MM.1S (cell line): ENCODE results near the gene OR51B5.

Experiments used
- DNase-seq: peaks from one replicate; pipeline ENCODE4 v3.0.0-alpha.2; 2015
- H2AFZ ChIP-seq: fragments of 300-600 bp; sonication (generic); 2 replicates; pipeline ENCODE4 v1.6.0; 2016; ENCODE audit warnings: antibody characterized with exemption, low read length
- H3F3A ChIP-seq: fragments of 300-600 bp; sonication (generic); 2 replicates; pipeline ENCODE4 v1.6.1; 2016; ENCODE audit warnings: mild to moderate bottlenecking, antibody characterized with exemption, low read length, moderate library complexity, mixed read lengths; ENCODE audit not compliant: insufficient read depth
- H3K27ac ChIP-seq: fragments of 300-600 bp; sonication (generic); 2 replicates; pipeline ENCODE4 v1.5.1; 2016; ENCODE audit warnings: mild to moderate bottlenecking, low read length
- H3K27me3 ChIP-seq: fragments of 300-600 bp; sonication (generic); replicated peaks from 2 replicates; pipeline ENCODE4 v1.6.0; 2016; ENCODE audit warnings: low read length; ENCODE audit not compliant: insufficient read depth
- H3K36me3 ChIP-seq: fragments of 300-600 bp; sonication (generic); replicated peaks from 2 replicates; pipeline ENCODE4 v1.6.1; 2016; ENCODE audit warnings: mild to moderate bottlenecking, low read length, mixed read lengths; ENCODE audit not compliant: insufficient read depth
- H3K4me1 ChIP-seq: fragments of 300-600 bp; sonication (generic); 2 replicates; pipeline ENCODE4 v1.6.1; 2016; ENCODE audit warnings: low read length, mixed read lengths
- H3K4me2 ChIP-seq: fragments of 300-600 bp; sonication (generic); 2 replicates; pipeline ENCODE4 v1.6.0; 2016; ENCODE audit warnings: low read depth, low read length
- H3K4me3 ChIP-seq: fragments of 300-600 bp; sonication (generic); 2 replicates; pipeline ENCODE4 v1.5.1; 2016; ENCODE audit warnings: low read length, mixed read lengths
- H3K79me2 ChIP-seq: fragments of 300-600 bp; sonication (generic); 2 replicates; pipeline ENCODE4 v1.6.1; 2016; ENCODE audit warnings: mixed run types, low read length, mixed read lengths
- H3K9ac ChIP-seq: fragments of 300-600 bp; sonication (generic); 2 replicates; pipeline ENCODE4 v1.6.1; 2016; ENCODE audit warnings: low read length, mixed read lengths
- H3K9me2 ChIP-seq: fragments of 300-600 bp; sonication (generic); replicated peaks from 2 replicates; pipeline ENCODE4 v1.6.1; 2016; ENCODE audit warnings: mild to moderate bottlenecking, low read length, mixed read lengths; ENCODE audit not compliant: insufficient read depth
- H3K9me3 ChIP-seq: fragments of 300-600 bp; sonication (generic); replicated peaks from 2 replicates; pipeline ENCODE4 v1.6.1; 2016; ENCODE audit warnings: mild to moderate bottlenecking, low read length, mixed read lengths; ENCODE audit not compliant: insufficient read depth
- H4K20me1 ChIP-seq: fragments of 300-600 bp; sonication (generic); 2 replicates; pipeline ENCODE4 v1.6.1; 2016; ENCODE audit warnings: mild to moderate bottlenecking, low read length, moderate library complexity, mixed read lengths; ENCODE audit not compliant: insufficient read depth
- EZH2 ChIP-seq: fragments of 300-600 bp; sonication (generic); optimal IDR thresholded peaks from 2 replicates; pipeline ENCODE3; 2017; ENCODE audit warnings: low read depth, mild to moderate bottlenecking, antibody characterized with exemption, low read length, mixed read lengths
- EZH2phosphoT487 ChIP-seq: fragments of 300-600 bp; sonication (generic); IDR thresholded peaks from 2 replicates; pipeline ENCODE4 v1.6.1; 2018; ENCODE audit warnings: antibody characterized with exemption, low read length
- TF ChIP-seq, protein P1 (sequence below): fragments of 300-600 bp; sonication (generic); IDR thresholded peaks from 2 replicates; pipeline ENCODE4 v1.5.1; 2016; ENCODE audit warnings: antibody characterized with exemption, low read length, mixed read lengths

Gene OR51B5, protein sequence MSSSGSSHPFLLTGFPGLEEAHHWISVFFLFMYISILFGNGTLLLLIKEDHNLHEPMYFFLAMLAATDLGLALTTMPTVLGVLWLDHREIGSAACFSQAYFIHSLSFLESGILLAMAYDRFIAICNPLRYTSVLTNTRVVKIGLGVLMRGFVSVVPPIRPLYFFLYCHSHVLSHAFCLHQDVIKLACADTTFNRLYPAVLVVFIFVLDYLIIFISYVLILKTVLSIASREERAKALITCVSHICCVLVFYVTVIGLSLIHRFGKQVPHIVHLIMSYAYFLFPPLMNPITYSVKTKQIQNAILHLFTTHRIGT

DNA sequence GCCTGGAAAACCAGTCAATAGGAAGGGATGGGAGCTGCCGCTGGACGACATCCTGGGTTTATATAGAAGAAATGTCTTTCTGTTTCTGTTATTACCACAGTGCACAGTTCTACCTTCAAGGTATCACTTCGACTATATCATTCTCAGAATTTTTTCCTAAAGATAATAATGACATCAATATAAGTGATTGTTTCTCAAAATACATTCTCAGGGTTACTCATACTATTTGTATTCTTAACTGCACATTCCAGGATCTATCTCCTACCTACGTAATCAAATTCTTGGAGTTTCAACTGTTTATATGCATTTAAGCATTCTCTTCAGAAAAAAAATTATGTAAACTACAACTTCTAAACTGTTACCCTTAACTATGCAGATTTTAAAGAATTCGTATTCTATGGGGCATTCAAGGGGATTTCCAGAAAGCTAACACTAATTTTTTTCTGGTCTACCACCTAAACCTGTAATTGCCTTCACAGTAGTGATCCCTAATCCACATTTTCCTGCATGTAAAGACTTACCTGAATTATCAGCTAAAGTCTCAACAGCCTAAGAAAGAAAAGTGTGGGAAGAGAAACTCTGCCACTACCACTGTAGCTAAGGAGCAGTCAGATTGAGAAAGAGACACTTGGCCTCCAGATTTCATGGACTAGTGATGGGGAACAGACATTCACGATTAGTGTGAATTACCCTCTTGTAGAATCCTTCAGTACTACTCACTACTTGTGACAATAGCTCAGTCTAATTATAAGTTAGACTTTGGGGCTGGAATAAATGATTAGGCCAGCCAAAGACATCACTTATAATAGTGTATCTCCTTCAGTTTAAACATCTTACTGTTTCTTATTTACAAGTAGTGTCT is at the start of gene OR51B5:
Gene OR51B5, minus strand, starts transcription at position 51 of the 862 bp plus-strand sequence. Its CDS starts 0 bp downstream, at position 51.
- Histone ChIP-seq H3K9me3 (no peaks in the 10 kb centered on the region), H3K4me3 (no peak within 1 kb of the TSS), H4K20me1 (no peaks in the 10 kb centered on the region), H3F3A (no peaks in the 10 kb centered on the region), H3K27ac (no peak within 1 kb of the TSS), H3K4me1 (peaks cover 10% of the 10 kb centered on the region), H3K79me2 (no peaks in the 10 kb centered on the region), H3K27me3 (no peaks in the 10 kb centered on the region; the same call in 1 of the 2 replicates), H2AFZ (no peak within 1 kb of the TSS), H3K4me2 (no peak within 1 kb of the TSS), H3K9me2 (no peaks in the 10 kb centered on the region), H3K9ac (no peak within 1 kb of the TSS), H3K36me3 (no peaks in the 10 kb centered on the region)
- no peak for DNase-seq
- TF ChIP-seq, protein P1, sequence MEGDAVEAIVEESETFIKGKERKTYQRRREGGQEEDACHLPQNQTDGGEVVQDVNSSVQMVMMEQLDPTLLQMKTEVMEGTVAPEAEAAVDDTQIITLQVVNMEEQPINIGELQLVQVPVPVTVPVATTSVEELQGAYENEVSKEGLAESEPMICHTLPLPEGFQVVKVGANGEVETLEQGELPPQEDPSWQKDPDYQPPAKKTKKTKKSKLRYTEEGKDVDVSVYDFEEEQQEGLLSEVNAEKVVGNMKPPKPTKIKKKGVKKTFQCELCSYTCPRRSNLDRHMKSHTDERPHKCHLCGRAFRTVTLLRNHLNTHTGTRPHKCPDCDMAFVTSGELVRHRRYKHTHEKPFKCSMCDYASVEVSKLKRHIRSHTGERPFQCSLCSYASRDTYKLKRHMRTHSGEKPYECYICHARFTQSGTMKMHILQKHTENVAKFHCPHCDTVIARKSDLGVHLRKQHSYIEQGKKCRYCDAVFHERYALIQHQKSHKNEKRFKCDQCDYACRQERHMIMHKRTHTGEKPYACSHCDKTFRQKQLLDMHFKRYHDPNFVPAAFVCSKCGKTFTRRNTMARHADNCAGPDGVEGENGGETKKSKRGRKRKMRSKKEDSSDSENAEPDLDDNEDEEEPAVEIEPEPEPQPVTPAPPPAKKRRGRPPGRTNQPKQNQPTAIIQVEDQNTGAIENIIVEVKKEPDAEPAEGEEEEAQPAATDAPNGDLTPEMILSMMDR, result no peak
- no peak for TF ChIP-seq EZH2phosphoT487
- TF ChIP-seq EZH2, result no peak

GRCh38 chr11:5390210-5390609 is 46.9 kb upstream of the OR51B5 start:
- Histone ChIP-seq H3K79me2 (no peaks in the 10 kb centered on the region), H2AFZ (no peak overlapping the region), H3F3A (no peaks in the 10 kb centered on the region), H3K4me1 (no peaks in the 10 kb centered on the region), H4K20me1 (no peaks in the 10 kb centered on the region), H3K27me3 (no peaks in the 10 kb centered on the region), H3K9me3 (no peaks in the 10 kb centered on the region), H3K9me2 (no peaks in the 10 kb centered on the region), H3K9ac (no peak overlapping the region), H3K27ac (no peak overlapping the region), H3K4me3 (no peak overlapping the region), H3K36me3 (no peaks in the 10 kb centered on the region), H3K4me2 (no peak overlapping the region)
- no peak for DNase-seq
- TF ChIP-seq, protein P1, result peak; percentile 10
- TF ChIP-seq EZH2phosphoT487, result no peak
- no peak for TF ChIP-seq EZH2

DNA sequence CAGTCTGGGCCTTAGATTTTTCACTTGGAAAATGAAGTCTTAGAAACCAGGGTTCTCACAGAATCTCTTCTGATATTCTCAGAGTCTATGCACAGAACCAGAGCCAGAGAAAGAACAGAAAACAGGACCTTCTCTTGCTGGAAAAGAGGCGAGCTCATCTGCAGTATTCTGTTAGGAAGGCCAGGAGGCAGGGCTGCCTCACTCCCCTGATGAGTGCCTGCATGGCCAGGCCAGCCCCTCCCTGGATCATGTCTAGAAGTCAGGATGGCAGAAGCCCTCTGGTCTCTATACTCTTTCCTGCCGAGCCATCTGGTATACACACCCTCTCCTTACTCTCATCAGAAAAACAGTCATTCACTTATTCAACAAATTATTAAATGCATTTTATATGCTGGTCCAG is 41.0 kb upstream of the OR51B5 start:
- no peak overlapping the region for H3K4me2 ChIP-seq
- H3K27me3 ChIP-seq, result no peaks in the 10 kb centered on the region
- TF ChIP-seq EZH2 (no peak), EZH2phosphoT487 (no peak)
- TF ChIP-seq, protein P1, result no peak
- H3K79me2 ChIP-seq, result no peaks in the 10 kb centered on the region
- no peak overlapping the region for H3K27ac ChIP-seq
- H3K9me2 ChIP-seq, result no peaks in the 10 kb centered on the region
- no peak overlapping the region for H3K9ac ChIP-seq
- no peak overlapping the region for H3K4me3 ChIP-seq
- no peak overlapping the region for H2AFZ ChIP-seq
- no peaks in the 10 kb centered on the region for H4K20me1 ChIP-seq
- H3K36me3 ChIP-seq, result no peaks in the 10 kb centered on the region
- no peaks in the 10 kb centered on the region for H3K9me3 ChIP-seq
- no peaks in the 10 kb centered on the region for H3F3A ChIP-seq
- no peaks in the 10 kb centered on the region for H3K4me1 ChIP-seq
- no peak for DNase-seq
